Right lobe of liver (tissue), 6 donors: ENCODE results near the gene STAT5B. TPM values are rescaled to one million over a fixed set of nuclear protein-coding genes. Genes with fewer than 3 reads are reported as not detected.

Source experiments
- ATAC-seq, 4 donors: fragments of 200-7000 bp; cut with Tn5 transposase; one replicate each; pipeline ENCODE4 v1.9.1; 2020; ENCODE audit warnings: mild to moderate bottlenecking in 4 of 4, moderate library complexity in 4 of 4
- DNase-seq, 3 donors: peaks; one replicate each; pipeline ENCODE4 v3.0.0-alpha.2; 2020
- H3K27ac ChIP-seq, 3 donors: fragments of 200-600 bp; one replicate each; pipeline ENCODE4 v1.8.0; 2022
- H3K27me3 ChIP-seq, 2 donors: fragments of 200-600 bp; one replicate each; pipeline ENCODE4 v1.8.0; 2022
- H3K36me3 ChIP-seq, 4 donors: fragments of 200-600 bp; sonication (generic) in 1 of 4; one replicate each; pipeline versions ENCODE4 v1.5.1 to v1.8.0; 2017 to 2022; ENCODE audit warnings: control low read depth in 1 of 4
- H3K4me1 ChIP-seq, 4 donors: fragments of 200-600 bp; sonication (generic) in 1 of 4; one replicate each; pipeline versions ENCODE4 v1.5.1 to v1.8.0; 2017 to 2022; ENCODE audit warnings: control low read depth in 1 of 4
- H3K4me3 ChIP-seq, 3 donors: fragments of 200-600 bp; one replicate each; pipeline ENCODE4 v1.8.0; 2022
- H3K9me3 ChIP-seq, 4 donors: fragments of 200-600 bp; sonication (generic) in 1 of 4; one replicate each; pipeline versions ENCODE4 v1.5.1 to v1.8.0; 2017 to 2022; ENCODE audit warnings: control low read depth in 1 of 4
- CTCF ChIP-seq, 4 donors: fragments of 200-600 bp in 3 of 4; fragments of 450-650 bp in 1 of 4; IDR thresholded peaks; one replicate each; pipeline versions ENCODE4 v1.5.1 to v1.8.0; 2016 to 2022; ENCODE audit warnings: antibody characterized with exemption in 4 of 4, mild to moderate bottlenecking in 2 of 4
- POLR2A ChIP-seq: fragments of 450-650 bp; IDR thresholded peaks from one replicate; pipeline ENCODE4 v1.6.1; 2017; ENCODE audit warnings: antibody characterized with exemption, mild to moderate bottlenecking
- WGBS: methylation state at CpG from one replicate; pipeline ENCODE4 v1.1.6; 2018; ENCODE audit warnings: low coverage, low lambda C conversion rate; ENCODE audit not compliant: insufficient coverage; ENCODE audit errors: missing lambda C conversion rate; 5-methylcytosine and 5-hydroxymethylcytosine counted together
- intact Hi-C, 2 donors: fragments of 100-400 bp; cut with DNase I; formaldehyde crosslinking; loops; one replicate each; pipeline versions ENCODE4 v1.11.2 to v1.14.1; 2022
- total RNA-seq, 6 experiments: library from RNA; depleted of rRNA in 2 of 6; stranded (reverse); fragments of >200 nt in 2 of 6; fragmentation: NEBNext Ultra II Directional in 3 of 6; extraction: Animal tissue kit (Norgen Biotek cat#: 25700) in 3 of 6; gene quantifications; one replicate each; pipeline versions ENCODE4 v1.1.0 to v1.2.4, GENCODE V29; 2016 to 2023
- donor health status: DM: no; HTN: yes; CAD: no.
- donor health status: DM: no; HTN: no; CAD: no.
- donor health status: DM: no; HTN: no; CAD: no.
- donor health status: DM: no; HTN: yes; CAD: no.
- donor health status: DM: no; HTN: yes; CAD: no.

The STAT5B gene
- total RNA-seq, 6 experiments from 2014 or later, result 21.2 to 29.0 (median 26.7) TPM

- TF ChIP-seq CTCF (IDR thresholded peaks at IDR 0.05), result no peak
- no peak for TF ChIP-seq POLR2A
- no peaks in the 10 kb centered on the region for H3K36me3 ChIP-seq
- H3K4me3 ChIP-seq, result peak overlapping the region in 1 of 3 donors; percentile 90
- intact Hi-C loops, result no loop called here
- H3K4me1 ChIP-seq, result peaks cover 0 to 22% (median 7%) of the 10 kb centered on the region in 4 donors
- 50% methylated on average over 3 of the region's 6 CpGs for WGBS
- no peaks in the 10 kb centered on the region for H3K9me3 ChIP-seq
- DNase-seq, result no peak
- peak; percentile 10 to 48 (median 34) for ATAC-seq
- peak overlapping the region; percentile 98 to 99 (median 98) for H3K27ac ChIP-seq
- no peaks in the 10 kb centered on the region for H3K27me3 ChIP-seq
Observed at GRCh38 chr17:42277342-42277712, 1.1 kb upstream of the STAT5B start.

GRCh38 chr17:42276609-42277341 lies 584 bp upstream of the STAT5B start:
- 0% methylated on average over 14 of the region's 44 CpGs for WGBS
- Histone ChIP-seq H3K4me1 (peaks cover 0 to 22% (median 7%) of the 10 kb centered on the region in 4 donors), H3K27me3 (no peaks in the 10 kb centered on the region), H3K4me3 (peak overlapping the region; percentile 86 to 90 (median 89)), H3K27ac (peak overlapping the region; percentile 98 to 99 (median 98)), H3K9me3 (no peaks in the 10 kb centered on the region), H3K36me3 (no peaks in the 10 kb centered on the region)
- TF ChIP-seq CTCF (IDR thresholded peaks at IDR 0.05), result no peak
- TF ChIP-seq POLR2A, result no peak
- DNase-seq, result peak; percentile 85 to 89 (median 86)
- peak; percentile 63 to 86 (median 70) for ATAC-seq
- intact Hi-C loops, result no loop called here

- peak overlapping the region; percentile 34 to 98 (median 79) for H3K27ac ChIP-seq
- no peaks in the 10 kb centered on the region for H3K36me3 ChIP-seq
- WGBS, result 1% methylated on average over 20 of the region's 82 CpGs
- ATAC-seq, result peak in 3 of 4 donors; percentile 14 to 48 (median 42)
- intact Hi-C loops, result no loop called here
- no peak for TF ChIP-seq POLR2A
- TF ChIP-seq CTCF (IDR thresholded peaks at IDR 0.05), result no peak
- peak in 2 of 3 donors; percentile 45 to 49 for DNase-seq
- H3K4me3 ChIP-seq, result peak overlapping the region; percentile 86 to 90 (median 89)
- no peaks in the 10 kb centered on the region for H3K9me3 ChIP-seq
- H3K27me3 ChIP-seq, result no peaks in the 10 kb centered on the region
- peaks cover 0 to 30% (median 7%) of the 10 kb centered on the region in 4 donors for H3K4me1 ChIP-seq
Observed at GRCh38 chr17:42275527-42276358, 448 bp downstream of the STAT5B start.

GRCh38 chr17:42274812-42275526 lies 1.2 kb downstream of the STAT5B start:
- peak overlapping the region; percentile 34 to 98 (median 79) for H3K27ac ChIP-seq
- DNase-seq, result peak in 1 of 3 donors; percentile 11
- H3K4me1 ChIP-seq, result peaks cover 0 to 37% (median 9%) of the 10 kb centered on the region in 4 donors
- H3K9me3 ChIP-seq, result no peaks in the 10 kb centered on the region
- no peaks in the 10 kb centered on the region for H3K27me3 ChIP-seq
- TF ChIP-seq POLR2A (no peak), CTCF (IDR thresholded peaks at IDR 0.05) (no peak)
- peak in 1 of 4 donors; percentile 2 for ATAC-seq
- 18% methylated on average over 13 of the region's 13 CpGs for WGBS
- peak overlapping the region; percentile 86 to 90 (median 89) for H3K4me3 ChIP-seq
- intact Hi-C loops, result no loop called here
- H3K36me3 ChIP-seq, result no peaks in the 10 kb centered on the region
